ENCODE results near the gene KLRB1.
"Not testable (repeated sequence)": the region's sequence is repeated elsewhere in the genome, so short reads cannot be mapped to it uniquely, and the experiment has no call there.

Gene KLRB1

GRCh38 chr12:9607716-9608115 is at the start of gene KLRB1:
KLRB1 (minus strand) TSS chr12:9607916; CDS start chr12:9607839, 77 bp downstream.
- Histone ChIP-seq H3K4me1 (ENCODE audit: control insufficient read depth in 1 of 2, insufficient read depth in 2 of 2, low read length in 2 of 2) (no peaks in the 10 kb centered on the region), H3K27me3 (ENCODE audit: low read depth, low read length) (no peaks in the 10 kb centered on the region), H3K9me3 (ENCODE audit: control insufficient read depth in 1 of 2, low read length in 2 of 2) (no peaks in the 10 kb centered on the region), H3K27ac (ENCODE audit: low read length) (no peak within 1 kb of the TSS), H3K36me3 (ENCODE audit: control insufficient read depth in 1 of 2, insufficient read depth in 2 of 2, low read length in 2 of 2) (no peaks in the 10 kb centered on the region), H3K4me3 (ENCODE audit: low read depth in 1 of 2, low read length in 2 of 2) (no peak within 1 kb of the TSS)

- Histone ChIP-seq H3K9me3 (ENCODE audit: control insufficient read depth in 1 of 2, low read length in 2 of 2) (no peaks in the 10 kb centered on the region), H3K27ac (ENCODE audit: low read length) (no peak overlapping the region), H3K36me3 (ENCODE audit: control insufficient read depth in 1 of 2, insufficient read depth in 2 of 2, low read length in 2 of 2) (peaks cover 12 to 28% of the 10 kb centered on the region in 2 donors), H3K27me3 (ENCODE audit: low read depth, low read length) (no peaks in the 10 kb centered on the region), H3K4me3 (ENCODE audit: low read depth in 1 of 2, low read length in 2 of 2) (peak overlapping the region in 1 of 2 donors; percentile 27), H3K4me1 (ENCODE audit: control insufficient read depth in 1 of 2, insufficient read depth in 2 of 2, low read length in 2 of 2) (peaks cover 5 to 18% of the 10 kb centered on the region in 2 donors)
Observed at GRCh38 chr12:9651265-9651729, 43.6 kb upstream of the KLRB1 start.

GRCh38 chr12:9650151-9650576 is 42.4 kb upstream of the KLRB1 start:
- Histone ChIP-seq H3K27ac (ENCODE audit: low read length) (peak overlapping the region; percentile 85), H3K27me3 (ENCODE audit: low read depth, low read length) (no peaks in the 10 kb centered on the region), H3K36me3 (ENCODE audit: control insufficient read depth in 1 of 2, insufficient read depth in 2 of 2, low read length in 2 of 2) (peaks cover 6 to 20% of the 10 kb centered on the region in 2 donors), H3K4me1 (ENCODE audit: control insufficient read depth in 1 of 2, insufficient read depth in 2 of 2, low read length in 2 of 2) (peaks cover 5 to 18% of the 10 kb centered on the region in 2 donors), H3K4me3 (ENCODE audit: low read depth in 1 of 2, low read length in 2 of 2) (peak overlapping the region; percentile 88 to 90), H3K9me3 (ENCODE audit: control insufficient read depth in 1 of 2, low read length in 2 of 2) (no peaks in the 10 kb centered on the region)

- Histone ChIP-seq H3K27ac (ENCODE audit: low read length) (peak overlapping the region; percentile 85), H3K4me1 (ENCODE audit: control insufficient read depth in 1 of 2, insufficient read depth in 2 of 2, low read length in 2 of 2) (peaks cover 5 to 18% of the 10 kb centered on the region in 2 donors), H3K27me3 (ENCODE audit: low read depth, low read length) (no peaks in the 10 kb centered on the region)
Observed at GRCh38 chr12:9649532-9649940, 41.8 kb upstream of the KLRB1 start.

GRCh38 chr12:9648701-9649531 is 41.2 kb upstream of the KLRB1 start:
- Histone ChIP-seq H3K27ac (ENCODE audit: low read length) (peak overlapping the region; percentile 85), H3K27me3 (ENCODE audit: low read depth, low read length) (no peaks in the 10 kb centered on the region), H3K36me3 (ENCODE audit: control insufficient read depth in 1 of 2, insufficient read depth in 2 of 2, low read length in 2 of 2) (peaks cover 2 to 8% of the 10 kb centered on the region in 2 donors), H3K4me3 (ENCODE audit: low read depth in 1 of 2, low read length in 2 of 2) (peak overlapping the region; percentile 88 to 90), H3K9me3 (ENCODE audit: control insufficient read depth in 1 of 2, low read length in 2 of 2) (no peaks in the 10 kb centered on the region), H3K4me1 (ENCODE audit: control insufficient read depth in 1 of 2, insufficient read depth in 2 of 2, low read length in 2 of 2) (peaks cover 5 to 18% of the 10 kb centered on the region in 2 donors)

More at GRCh38 chr12:9649532-9649940, 41.8 kb upstream of the KLRB1 start:
- Histone ChIP-seq H3K4me3 (ENCODE audit: low read depth in 1 of 2, low read length in 2 of 2) (peak overlapping the region; percentile 88 to 90), H3K36me3 (ENCODE audit: control insufficient read depth in 1 of 2, insufficient read depth in 2 of 2, low read length in 2 of 2) (peaks cover 6 to 14% of the 10 kb centered on the region in 2 donors), H3K9me3 (ENCODE audit: control insufficient read depth in 1 of 2, low read length in 2 of 2) (no peaks in the 10 kb centered on the region)

GRCh38 chr12:9647825-9648700 is 40.3 kb upstream of the KLRB1 start:
- H3K9me3 ChIP-seq (ENCODE audit: control insufficient read depth in 1 of 2, low read length in 2 of 2): no peaks in the 10 kb centered on the region

GRCh38 chr12:9646794-9647781 is 39.4 kb upstream of the KLRB1 start:
- no peaks in the 10 kb centered on the region for H3K9me3 ChIP-seq (ENCODE audit: control insufficient read depth in 1 of 2, low read length in 2 of 2)
- peak overlapping the region; percentile 88 to 90 for H3K4me3 ChIP-seq (ENCODE audit: low read depth in 1 of 2, low read length in 2 of 2)
- no peaks in the 10 kb centered on the region for H3K27me3 ChIP-seq (ENCODE audit: low read depth, low read length)
- H3K4me1 ChIP-seq (ENCODE audit: control insufficient read depth in 1 of 2, insufficient read depth in 2 of 2, low read length in 2 of 2): peaks cover 5 to 18% of the 10 kb centered on the region in 2 donors
- H3K36me3 ChIP-seq (ENCODE audit: control insufficient read depth in 1 of 2, insufficient read depth in 2 of 2, low read length in 2 of 2): peaks cover 0 to 4% of the 10 kb centered on the region in 2 donors
- H3K27ac ChIP-seq (ENCODE audit: low read length): peak overlapping the region; percentile 85

More at GRCh38 chr12:9647825-9648700, 40.3 kb upstream of the KLRB1 start:
- peak overlapping the region; percentile 85 for H3K27ac ChIP-seq (ENCODE audit: low read length)
- H3K36me3 ChIP-seq (ENCODE audit: control insufficient read depth in 1 of 2, insufficient read depth in 2 of 2, low read length in 2 of 2): peaks cover 0 to 4% of the 10 kb centered on the region in 2 donors
- H3K27me3 ChIP-seq (ENCODE audit: low read depth, low read length): no peaks in the 10 kb centered on the region
- H3K4me1 ChIP-seq (ENCODE audit: control insufficient read depth in 1 of 2, insufficient read depth in 2 of 2, low read length in 2 of 2): peaks cover 5 to 18% of the 10 kb centered on the region in 2 donors
- H3K4me3 ChIP-seq (ENCODE audit: low read depth in 1 of 2, low read length in 2 of 2): peak overlapping the region; percentile 88 to 90

- not testable (repeated sequence) for H3K4me3 ChIP-seq (ENCODE audit: low read depth in 1 of 2, low read length in 2 of 2); H3K27ac ChIP-seq (ENCODE audit: low read length); H3K36me3 ChIP-seq (ENCODE audit: control insufficient read depth in 1 of 2, insufficient read depth in 2 of 2, low read length in 2 of 2); H3K9me3 ChIP-seq (ENCODE audit: control insufficient read depth in 1 of 2, low read length in 2 of 2); H3K4me1 ChIP-seq (ENCODE audit: control insufficient read depth in 1 of 2, insufficient read depth in 2 of 2, low read length in 2 of 2); H3K27me3 ChIP-seq (ENCODE audit: low read depth, low read length)
Observed at GRCh38 chr12:9644985-9645551, 37.4 kb upstream of the KLRB1 start.

GRCh38 chr12:9643266-9643660 is 35.5 kb upstream of the KLRB1 start:
- H3K4me3 ChIP-seq (ENCODE audit: low read depth in 1 of 2, low read length in 2 of 2): no peak overlapping the region

GRCh38 chr12:9642606-9643265 is 35.0 kb upstream of the KLRB1 start:
- Histone ChIP-seq H3K27me3 (ENCODE audit: low read depth, low read length) (no peaks in the 10 kb centered on the region), H3K27ac (ENCODE audit: low read length) (no peak overlapping the region), H3K9me3 (ENCODE audit: control insufficient read depth in 1 of 2, low read length in 2 of 2) (no peaks in the 10 kb centered on the region), H3K4me3 (ENCODE audit: low read depth in 1 of 2, low read length in 2 of 2) (no peak overlapping the region), H3K36me3 (ENCODE audit: control insufficient read depth in 1 of 2, insufficient read depth in 2 of 2, low read length in 2 of 2) (no peaks in the 10 kb centered on the region), H3K4me1 (ENCODE audit: control insufficient read depth in 1 of 2, insufficient read depth in 2 of 2, low read length in 2 of 2) (no peaks in the 10 kb centered on the region)

More at GRCh38 chr12:9643266-9643660, 35.5 kb upstream of the KLRB1 start:
- Histone ChIP-seq H3K36me3 (ENCODE audit: control insufficient read depth in 1 of 2, insufficient read depth in 2 of 2, low read length in 2 of 2) (no peaks in the 10 kb centered on the region), H3K27ac (ENCODE audit: low read length) (no peak overlapping the region), H3K27me3 (ENCODE audit: low read depth, low read length) (no peaks in the 10 kb centered on the region), H3K9me3 (ENCODE audit: control insufficient read depth in 1 of 2, low read length in 2 of 2) (no peaks in the 10 kb centered on the region), H3K4me1 (ENCODE audit: control insufficient read depth in 1 of 2, insufficient read depth in 2 of 2, low read length in 2 of 2) (no peaks in the 10 kb centered on the region)
